ENCODE measurements around the gene TAOK3. TPM values are rescaled to one million over a fixed set of nuclear protein-coding genes. Genes with fewer than 3 reads are reported as not detected.
"Not testable (repeated sequence)": the region's sequence is repeated elsewhere in the genome, so short reads cannot be mapped to it uniquely, and the experiment has no call there.

Gene TAOK3
- total and polyA plus RNA-seq, 2 donors, result 19.8 to 33.6 TPM

DNA sequence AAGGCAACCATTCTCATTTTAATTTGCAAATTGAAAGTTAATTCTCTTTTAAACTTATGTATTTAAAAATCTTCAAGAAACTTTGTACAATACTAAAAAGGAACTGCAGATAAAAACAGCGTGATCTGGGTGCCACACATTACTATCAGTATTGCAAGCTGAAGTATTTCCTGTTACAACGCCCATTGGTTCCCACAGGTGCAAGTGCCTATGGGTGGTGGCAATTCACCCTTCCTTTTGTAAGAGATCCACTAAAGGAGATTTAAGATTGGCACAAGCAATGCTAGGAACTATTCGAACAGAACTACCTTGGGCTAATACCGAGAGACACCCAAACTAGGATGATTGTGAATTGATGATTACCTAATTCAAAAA is 13.2 kb downstream of the TAOK3 start:
- no peaks in the 10 kb centered on the region for H3K4me1 ChIP-seq (ENCODE audit: insufficient read depth)
- H3K36me3 ChIP-seq (ENCODE audit: insufficient read depth), result no peaks in the 10 kb centered on the region
- DNase-seq (ENCODE audit: extremely low spot score), result no peak
- no peak overlapping the region for H3K27ac ChIP-seq (ENCODE audit: low read depth)
- 84% methylated on average over 4 of the region's 4 CpGs for whole genome bisulfite sequencing
- no peak overlapping the region for H3K4me3 ChIP-seq (ENCODE audit: low read depth, low read length)

DNA sequence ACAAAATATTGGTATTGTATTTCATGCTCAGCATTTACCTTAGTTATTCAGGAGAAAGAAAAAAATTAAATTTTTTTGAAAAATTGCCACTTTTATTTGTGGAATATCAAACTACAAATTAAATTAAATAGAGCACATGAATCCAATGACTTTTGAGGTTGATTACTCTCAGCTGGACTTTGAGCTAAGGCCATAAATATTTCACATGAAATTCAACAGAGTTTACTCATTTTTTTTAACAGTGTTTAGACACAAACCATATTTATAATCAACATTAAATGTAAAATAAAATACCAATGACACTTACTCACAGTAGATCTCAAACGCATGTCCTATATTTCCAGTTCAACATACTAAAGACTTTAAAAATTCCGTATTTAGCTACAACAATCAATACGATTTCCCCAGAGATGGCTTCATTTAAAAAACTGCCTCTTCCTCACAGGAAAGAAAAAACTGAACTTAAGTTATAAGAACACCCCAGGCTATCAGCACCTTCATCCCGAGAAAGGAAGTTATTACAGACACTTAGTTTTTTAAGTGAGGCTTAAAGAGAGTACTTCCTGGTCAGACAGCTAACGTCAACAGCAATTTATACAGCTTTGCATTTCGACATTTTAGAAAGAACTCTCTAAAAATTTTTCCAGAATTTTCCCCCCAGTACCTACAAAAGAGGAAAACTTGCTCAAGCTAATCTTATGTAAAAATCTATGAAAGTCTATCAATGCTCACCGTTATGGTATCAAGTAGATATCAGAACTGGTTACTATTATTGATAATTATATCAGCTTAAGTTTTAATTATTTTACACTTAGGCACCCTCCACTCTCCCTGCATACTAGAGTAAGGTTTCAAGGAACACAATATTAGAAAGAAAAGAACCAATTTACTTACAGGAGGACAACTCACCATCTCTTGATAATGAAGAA is 13.8 kb downstream of the TAOK3 start:
- H3K4me3 ChIP-seq (ENCODE audit: low read depth, low read length), result no peak overlapping the region
- DNase-seq (ENCODE audit: extremely low spot score), result no peak
- WGBS, result 58% methylated on average over 7 of the region's 7 CpGs
- H3K4me1 ChIP-seq (ENCODE audit: insufficient read depth), result no peaks in the 10 kb centered on the region
- H3K36me3 ChIP-seq (ENCODE audit: insufficient read depth), result no peaks in the 10 kb centered on the region
- H3K27ac ChIP-seq (ENCODE audit: low read depth), result peak overlapping the region; percentile 18

DNA sequence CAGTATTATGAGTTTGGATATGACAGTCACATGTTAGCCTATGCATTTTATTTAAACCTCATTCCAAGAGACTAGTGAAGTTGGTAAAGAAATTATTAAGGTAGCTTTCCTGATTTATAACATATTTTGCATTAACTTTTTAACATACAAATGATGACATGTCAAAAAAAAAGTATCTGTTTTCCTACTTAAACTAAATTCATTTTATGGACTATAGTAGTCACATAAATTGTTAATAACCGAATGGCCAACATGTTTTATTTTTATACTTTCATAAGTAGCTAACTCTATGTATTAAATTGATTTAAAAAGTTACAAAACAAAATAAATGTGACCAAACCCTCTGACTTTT is 14.7 kb downstream of the TAOK3 start:
- no peaks in the 10 kb centered on the region for H3K36me3 ChIP-seq (ENCODE audit: insufficient read depth)
- no peak for DNase-seq (ENCODE audit: extremely low spot score)
- 88% methylated on average over 1 of the region's 1 CpG for WGBS
- H3K4me3 ChIP-seq (ENCODE audit: low read depth, low read length), result no peak overlapping the region
- H3K27ac ChIP-seq (ENCODE audit: low read depth), result no peak overlapping the region
- no peaks in the 10 kb centered on the region for H3K4me1 ChIP-seq (ENCODE audit: insufficient read depth)

DNA sequence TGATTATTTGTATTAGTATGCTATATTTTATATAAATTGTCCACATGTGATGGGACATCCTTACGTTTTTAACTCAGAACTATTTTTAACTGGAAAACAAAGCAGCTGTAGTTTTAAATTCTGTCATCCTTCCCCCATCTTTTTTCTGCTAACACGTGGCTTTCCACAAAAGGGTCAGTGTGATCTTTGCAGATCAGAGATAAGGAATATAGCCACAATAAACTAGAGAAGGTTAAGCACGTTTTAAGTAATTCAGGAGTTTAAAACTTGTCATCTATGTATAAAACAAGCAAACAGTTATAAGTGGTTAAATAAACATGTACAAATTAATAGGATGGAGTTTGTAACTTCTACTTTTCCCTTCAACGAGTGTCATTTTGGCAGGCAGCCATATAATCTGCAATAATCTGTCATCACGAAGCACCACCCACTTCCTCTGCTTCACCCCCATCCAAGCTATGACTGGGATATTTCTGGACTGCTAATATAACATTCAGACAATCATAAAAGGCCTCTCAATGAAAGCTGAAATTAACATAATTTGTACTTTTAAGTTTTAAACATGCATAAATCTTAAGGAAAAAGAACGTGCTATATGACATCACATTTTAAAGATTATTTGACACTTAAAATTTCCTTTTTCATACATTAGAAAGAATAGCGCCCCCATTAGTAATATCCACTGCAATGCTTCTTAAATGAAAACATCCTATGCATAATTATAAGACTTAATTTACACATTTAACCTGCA is 15.3 kb downstream of the TAOK3 start:
- WGBS, result 21% methylated on average over 7 of the region's 7 CpGs
- H3K4me1 ChIP-seq (ENCODE audit: insufficient read depth), result no peaks in the 10 kb centered on the region
- H3K4me3 ChIP-seq (ENCODE audit: low read depth, low read length), result no peak overlapping the region
- H3K27ac ChIP-seq (ENCODE audit: low read depth), result no peak overlapping the region
- H3K36me3 ChIP-seq (ENCODE audit: insufficient read depth), result no peaks in the 10 kb centered on the region
- DNase-seq (ENCODE audit: extremely low spot score), result no peak

DNA sequence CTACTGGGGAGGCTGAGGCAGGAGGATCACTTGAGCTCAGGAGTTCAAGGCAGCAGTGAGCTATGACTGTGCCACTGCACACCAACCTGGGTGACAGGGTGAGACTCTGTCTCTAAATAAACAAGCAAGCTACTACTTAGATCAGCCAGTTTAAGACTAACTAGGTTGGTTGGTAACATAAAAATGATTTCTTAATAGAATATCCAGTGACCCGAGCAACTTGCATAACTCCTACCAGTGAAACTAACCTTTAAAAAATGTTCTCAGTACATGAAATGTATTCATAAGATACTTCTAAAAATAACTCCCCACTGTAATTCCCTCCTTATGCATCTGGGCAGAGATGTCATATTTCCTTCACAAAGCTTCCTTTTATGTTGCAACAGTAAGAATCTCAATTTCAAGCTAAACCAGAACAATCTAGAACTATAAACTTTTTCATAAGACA is 15.9 kb downstream of the TAOK3 start:
- 9% methylated on average over 1 of the region's 1 CpG for WGBS
- H3K36me3 ChIP-seq (ENCODE audit: insufficient read depth), result no peaks in the 10 kb centered on the region
- DNase-seq (ENCODE audit: extremely low spot score), result no peak
- H3K4me3 ChIP-seq (ENCODE audit: low read depth, low read length), result no peak overlapping the region
- H3K4me1 ChIP-seq (ENCODE audit: insufficient read depth), result no peaks in the 10 kb centered on the region
- H3K27ac ChIP-seq (ENCODE audit: low read depth), result no peak overlapping the region

DNA sequence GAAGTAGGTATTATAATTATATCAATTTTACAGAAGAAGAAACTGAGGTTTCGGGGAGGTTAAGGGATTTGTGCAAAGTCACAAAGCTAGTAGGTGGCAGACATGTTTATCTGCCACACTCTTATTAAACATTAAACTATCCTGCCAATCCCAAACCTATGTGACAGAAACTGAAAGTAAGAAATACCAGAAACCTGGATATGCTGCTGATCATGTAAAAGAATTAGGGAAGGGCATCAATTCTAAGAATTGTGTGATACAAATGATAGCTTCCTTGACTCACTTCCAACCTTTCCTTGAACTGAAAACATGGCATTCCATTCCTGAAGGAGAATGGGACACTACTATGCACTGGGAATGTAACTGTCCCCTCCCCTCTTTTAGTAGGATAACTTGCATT is 16.9 kb downstream of the TAOK3 start:
- WGBS, result 100% methylated on average over 1 of the region's 1 CpG
- H3K4me1 ChIP-seq (ENCODE audit: insufficient read depth), result no peaks in the 10 kb centered on the region
- no peaks in the 10 kb centered on the region for H3K36me3 ChIP-seq (ENCODE audit: insufficient read depth)
- H3K27ac ChIP-seq (ENCODE audit: low read depth), result no peak overlapping the region
- DNase-seq (ENCODE audit: extremely low spot score), result no peak
- no peak overlapping the region for H3K4me3 ChIP-seq (ENCODE audit: low read depth, low read length)

DNA sequence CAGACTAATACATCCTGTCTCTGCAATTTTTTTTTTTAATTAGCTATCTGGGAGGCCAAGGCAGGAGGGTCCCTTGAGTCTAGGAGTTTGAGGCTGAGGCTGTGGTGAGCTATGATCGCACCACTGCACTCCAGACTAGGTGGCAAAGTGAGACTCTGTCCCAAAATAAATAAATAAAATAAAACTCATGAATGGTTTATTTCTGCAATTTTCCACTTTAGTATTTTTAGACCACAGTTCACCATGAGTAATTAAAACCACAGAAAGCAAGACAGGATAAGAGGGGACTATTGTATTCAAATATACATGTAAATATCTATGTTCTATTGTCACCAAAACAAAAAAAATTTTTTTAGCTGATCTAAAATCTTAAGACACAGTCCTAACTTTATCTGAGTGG is 17.8 kb downstream of the TAOK3 start:
- DNase-seq (ENCODE audit: extremely low spot score), result no peak
- 94% methylated on average over 1 of the region's 1 CpG for WGBS
- Histone ChIP-seq H3K36me3 (ENCODE audit: insufficient read depth) (no peaks in the 10 kb centered on the region), H3K4me3 (ENCODE audit: low read depth, low read length) (no peak overlapping the region), H3K4me1 (ENCODE audit: insufficient read depth) (no peaks in the 10 kb centered on the region), H3K27ac (ENCODE audit: low read depth) (no peak overlapping the region)

DNA sequence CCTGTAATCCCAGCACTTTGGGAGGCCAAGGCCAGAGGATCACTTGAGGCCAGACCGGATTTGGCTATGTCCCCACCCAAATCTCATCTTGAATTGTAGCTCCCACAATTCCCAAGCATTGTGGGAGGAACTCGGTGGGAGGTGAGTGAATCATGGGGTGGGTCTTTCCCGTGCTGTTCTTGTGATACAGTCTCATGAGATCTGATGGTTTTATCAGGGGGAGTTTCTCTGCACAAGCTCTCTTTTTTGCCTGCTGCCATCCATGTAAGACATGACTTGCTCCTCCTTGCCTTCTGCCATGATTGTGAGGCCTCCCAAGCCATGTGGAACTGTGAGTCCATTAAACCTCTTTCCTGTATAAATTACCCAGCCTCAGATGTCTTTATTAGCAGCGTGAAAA is 18.2 kb downstream of the TAOK3 start:
- WGBS, result 91% methylated on average over 4 of the region's 4 CpGs
- H3K36me3 ChIP-seq (ENCODE audit: insufficient read depth); H3K27ac ChIP-seq (ENCODE audit: low read depth); H3K4me3 ChIP-seq (ENCODE audit: low read depth, low read length); DNase-seq (ENCODE audit: extremely low spot score); H3K4me1 ChIP-seq (ENCODE audit: insufficient read depth): not testable (repeated sequence)

DNA sequence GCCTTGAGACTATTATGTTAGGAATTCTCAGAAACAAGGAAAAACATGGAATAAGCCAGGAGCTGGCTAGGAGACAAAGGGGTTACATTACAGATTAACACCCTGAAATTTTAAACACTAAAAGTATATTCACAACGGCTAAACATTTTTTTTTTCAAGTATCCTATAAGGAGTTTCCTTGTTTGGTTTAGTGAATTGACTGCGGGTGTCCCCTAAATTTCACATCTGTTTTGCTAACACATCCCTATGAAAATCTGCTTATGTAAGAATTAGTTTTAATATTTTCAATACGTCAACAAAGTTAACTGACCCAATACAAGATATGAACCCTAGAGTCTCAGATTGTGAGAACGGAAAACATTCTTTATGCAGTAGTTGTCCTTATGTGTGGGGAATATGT is 19.0 kb downstream of the TAOK3 start:
- no peak overlapping the region for H3K4me3 ChIP-seq (ENCODE audit: low read depth, low read length)
- 85% methylated on average over 4 of the region's 4 CpGs for WGBS
- H3K27ac ChIP-seq (ENCODE audit: low read depth), result no peak overlapping the region
- no peak for DNase-seq (ENCODE audit: extremely low spot score)
- H3K36me3 ChIP-seq (ENCODE audit: insufficient read depth), result no peaks in the 10 kb centered on the region
- H3K4me1 ChIP-seq (ENCODE audit: insufficient read depth), result no peaks in the 10 kb centered on the region

DNA sequence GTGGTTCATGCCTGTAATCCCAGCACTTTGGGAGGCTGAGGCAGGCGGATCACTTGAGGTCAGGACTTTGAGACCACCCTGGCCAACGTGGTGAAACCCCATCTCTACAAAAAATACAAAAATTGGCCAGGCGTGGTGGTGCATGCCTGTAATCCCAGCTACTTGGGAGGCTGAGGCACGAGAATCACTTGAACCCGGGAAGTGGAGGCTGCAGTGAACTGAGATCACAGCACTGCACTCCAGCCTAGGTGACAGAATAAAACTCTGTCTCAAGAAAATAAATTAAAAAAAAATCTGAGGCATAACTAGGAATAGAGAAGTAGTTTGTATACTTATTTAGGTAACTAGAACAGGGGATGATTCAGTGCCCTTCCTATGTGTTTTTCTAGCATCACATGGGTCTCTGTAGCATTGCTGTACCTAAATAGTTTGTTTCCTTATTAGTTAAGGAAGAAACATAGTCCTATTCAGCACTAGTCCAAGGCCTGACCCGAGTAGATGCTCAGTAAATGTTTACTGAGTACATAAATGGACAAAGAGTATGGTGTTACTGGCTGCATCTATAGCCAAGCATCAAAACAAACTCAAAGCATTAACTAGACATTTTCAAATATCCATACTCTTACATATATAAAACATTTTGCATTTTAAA is 21.7 kb downstream of the TAOK3 start:
- Histone ChIP-seq H3K27ac (ENCODE audit: low read depth) (no peak overlapping the region), H3K4me3 (ENCODE audit: low read depth, low read length) (no peak overlapping the region), H3K4me1 (ENCODE audit: insufficient read depth) (no peaks in the 10 kb centered on the region), H3K36me3 (ENCODE audit: insufficient read depth) (no peaks in the 10 kb centered on the region)
- no peak for DNase-seq (ENCODE audit: extremely low spot score)
- 93% methylated on average over 6 of the region's 6 CpGs for WGBS

DNA sequence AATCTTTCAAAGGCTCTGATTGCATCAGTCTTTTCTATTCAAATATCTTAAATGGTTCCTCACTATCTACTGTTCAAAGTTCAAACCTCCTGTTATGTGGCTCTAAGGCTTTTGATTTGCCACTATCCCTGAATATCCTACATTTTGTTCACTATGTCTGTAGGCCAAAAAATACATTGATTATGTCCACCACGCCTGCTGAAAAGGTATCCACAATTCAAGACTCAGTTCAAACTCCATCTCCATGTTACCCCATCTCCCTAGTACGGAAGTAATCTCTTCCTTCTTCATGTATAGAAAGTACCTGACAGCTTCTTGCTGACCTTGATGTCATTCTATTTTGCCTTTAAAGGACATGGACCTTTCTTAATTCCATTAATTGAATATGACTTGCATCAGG is 24.8 kb downstream of the TAOK3 start:
- no peaks in the 10 kb centered on the region for H3K4me1 ChIP-seq (ENCODE audit: insufficient read depth)
- 98% methylated on average over 2 of the region's 2 CpGs for WGBS
- DNase-seq (ENCODE audit: extremely low spot score), result no peak
- no peaks in the 10 kb centered on the region for H3K36me3 ChIP-seq (ENCODE audit: insufficient read depth)
- H3K4me3 ChIP-seq (ENCODE audit: low read depth, low read length), result no peak overlapping the region
- no peak overlapping the region for H3K27ac ChIP-seq (ENCODE audit: low read depth)

DNA sequence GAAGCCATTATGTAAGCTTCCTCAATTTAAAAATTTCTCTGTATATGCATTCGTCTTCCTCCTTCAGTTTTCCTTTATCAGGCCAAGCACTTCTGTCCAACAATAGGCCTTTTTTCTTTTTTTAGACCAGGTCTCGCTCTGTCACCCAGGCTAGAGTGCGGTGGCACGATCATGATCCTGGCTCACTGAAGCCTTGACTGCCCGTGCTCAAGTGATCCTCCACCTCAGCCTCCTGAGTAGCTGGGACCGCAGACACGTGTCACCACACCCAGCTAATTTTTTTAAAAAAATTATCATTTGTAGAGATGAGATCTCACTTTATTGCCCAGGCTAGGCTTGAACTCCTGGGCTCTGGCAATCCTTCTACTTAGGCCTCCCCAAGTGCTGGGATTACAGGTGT is 25.8 kb downstream of the TAOK3 start:
- H3K36me3 ChIP-seq (ENCODE audit: insufficient read depth), result no peaks in the 10 kb centered on the region
- WGBS, result 83% methylated on average over 7 of the region's 7 CpGs
- no peak overlapping the region for H3K4me3 ChIP-seq (ENCODE audit: low read depth, low read length)
- no peak overlapping the region for H3K27ac ChIP-seq (ENCODE audit: low read depth)
- DNase-seq (ENCODE audit: extremely low spot score), result no peak
- no peaks in the 10 kb centered on the region for H3K4me1 ChIP-seq (ENCODE audit: insufficient read depth)

DNA sequence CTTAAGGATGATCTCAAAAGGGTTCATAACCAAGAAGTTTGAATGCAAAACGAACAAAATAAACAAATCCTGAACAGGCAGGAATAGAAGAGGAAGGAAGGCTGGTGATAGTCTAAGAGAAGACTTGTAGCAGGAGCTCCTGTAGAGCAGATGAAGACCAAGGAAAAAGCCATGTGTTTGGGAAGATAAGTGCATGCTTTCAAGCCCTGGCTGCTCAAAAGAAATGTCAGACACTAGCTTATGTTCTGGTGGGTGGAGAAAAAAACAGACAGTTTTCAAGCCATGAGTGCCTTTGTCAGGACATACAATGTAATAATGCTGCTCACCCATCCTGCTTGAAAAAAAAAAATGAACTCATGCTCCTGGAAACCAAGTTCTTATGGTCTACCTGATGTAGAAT is 27.4 kb downstream of the TAOK3 start:
- 37% methylated on average over 1 of the region's 1 CpG for WGBS
- DNase-seq (ENCODE audit: extremely low spot score), result no peak

DNA sequence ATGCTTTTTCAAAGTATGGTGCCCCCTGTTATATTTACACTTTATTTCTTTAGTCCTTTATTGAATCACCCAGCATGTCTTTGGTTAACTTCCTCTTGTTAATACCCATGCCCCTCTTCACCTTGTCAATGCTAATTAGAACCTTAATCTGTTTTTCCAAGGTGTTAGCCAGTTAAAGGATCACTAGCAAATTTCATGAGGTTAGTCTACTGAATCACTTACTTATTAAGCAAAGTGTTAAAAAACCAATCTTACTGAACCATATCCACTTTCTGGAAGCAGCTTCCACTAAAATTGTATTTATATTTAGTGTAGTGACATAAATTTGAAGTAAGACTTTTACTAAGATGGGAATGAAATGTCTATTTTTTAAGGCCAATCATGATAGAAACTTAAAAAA is 27.9 kb downstream of the TAOK3 start:
- H3K27ac ChIP-seq (ENCODE audit: low read depth), result no peak overlapping the region
- DNase-seq (ENCODE audit: extremely low spot score), result no peak
- H3K4me1 ChIP-seq (ENCODE audit: insufficient read depth), result no peaks in the 10 kb centered on the region
- no peak overlapping the region for H3K4me3 ChIP-seq (ENCODE audit: low read depth, low read length)
- H3K36me3 ChIP-seq (ENCODE audit: insufficient read depth), result no peaks in the 10 kb centered on the region

More for the DNA sequence above, 27.4 kb downstream of the TAOK3 start:
- H3K4me3 ChIP-seq (ENCODE audit: low read depth, low read length), result no peak overlapping the region
- no peaks in the 10 kb centered on the region for H3K4me1 ChIP-seq (ENCODE audit: insufficient read depth)
- no peak overlapping the region for H3K27ac ChIP-seq (ENCODE audit: low read depth)
- no peaks in the 10 kb centered on the region for H3K36me3 ChIP-seq (ENCODE audit: insufficient read depth)
